HG03575 (cell line): ENCODE data around the gene MTLN.
"Not testable (repeated sequence)": the region's sequence is repeated elsewhere in the genome, so short reads cannot be mapped to it uniquely, and the experiment has no call there.

Source experiments
- ATAC-seq: cut with Tn5 transposase; IDR thresholded peaks from one replicate; pipeline ENCODE4 v1.9.1; 2021; ENCODE audit not compliant: unreplicated experiment, insufficient number of reproducible peaks, low FRiP score; ENCODE audit errors: extremely low read depth

Gene MTLN, protein sequence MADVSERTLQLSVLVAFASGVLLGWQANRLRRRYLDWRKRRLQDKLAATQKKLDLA

DNA sequence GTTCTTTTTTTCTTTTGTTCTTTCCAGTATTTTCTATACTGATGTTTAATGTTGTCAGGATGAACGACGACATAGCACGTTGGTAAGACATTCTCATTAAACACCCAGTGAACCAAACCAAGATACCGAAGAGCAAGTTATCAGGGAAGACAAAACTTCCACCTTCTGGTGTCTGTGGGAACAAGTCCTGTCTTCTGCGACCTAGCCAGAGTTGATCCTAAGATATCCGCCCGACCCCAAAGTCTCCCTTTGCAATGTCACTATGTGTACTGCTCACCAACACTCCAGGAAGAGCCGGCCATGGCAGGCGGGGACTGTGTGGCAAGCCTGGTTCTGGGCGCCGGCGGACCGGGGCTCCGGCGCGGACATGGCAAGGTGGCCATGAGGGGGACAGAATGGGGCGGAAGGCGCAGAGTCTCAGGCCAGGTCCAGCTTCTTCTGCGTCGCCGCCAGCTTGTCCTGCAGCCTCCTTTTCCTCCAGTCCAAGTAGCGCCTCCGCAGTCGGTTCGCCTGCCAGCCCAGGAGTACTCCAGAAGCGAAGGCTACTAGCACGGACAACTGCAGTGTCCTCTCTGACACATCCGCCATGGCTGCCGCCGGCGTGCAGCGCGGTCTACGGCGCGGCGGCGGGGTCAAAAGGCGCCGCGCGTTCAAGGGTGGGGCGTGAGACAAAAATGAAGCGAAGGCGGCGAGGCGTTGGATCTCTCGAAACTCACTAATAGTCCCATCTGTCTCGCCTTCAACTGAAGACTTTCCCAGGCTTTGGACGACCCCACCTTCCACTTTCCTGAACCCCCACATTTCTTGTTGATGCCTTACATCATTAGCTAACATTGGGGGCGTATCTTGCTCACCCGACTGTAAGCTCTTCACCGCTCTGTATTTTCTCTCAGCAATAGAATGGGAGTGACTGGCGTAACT, at the start of gene MTLN:
Gene MTLN, minus strand, starts transcription at position 610 of the 921 bp plus-strand sequence. Its CDS starts 22 bp downstream, at position 588.
- ATAC-seq: no peak

DNA sequence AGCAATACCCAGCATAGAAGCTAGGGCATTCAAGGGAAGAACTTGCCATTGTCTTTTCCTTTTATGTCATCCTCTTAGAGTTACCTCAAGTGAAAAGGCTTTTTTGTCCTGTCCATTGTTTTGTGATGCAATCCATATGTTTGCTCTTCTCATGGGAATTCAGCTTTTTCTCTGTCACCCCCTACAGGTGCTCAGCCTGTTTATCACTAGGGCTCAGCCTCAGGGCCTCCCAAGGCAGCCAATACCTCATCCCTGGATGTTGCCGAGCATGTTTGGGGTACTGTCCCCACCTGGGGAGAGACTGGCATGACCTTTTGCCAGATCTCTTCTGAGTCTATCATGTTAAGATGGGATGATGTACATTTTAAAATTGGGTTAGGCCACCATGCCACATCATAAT, 49.6 kb upstream of the MTLN start:
- ATAC-seq: not testable (repeated sequence)

DNA sequence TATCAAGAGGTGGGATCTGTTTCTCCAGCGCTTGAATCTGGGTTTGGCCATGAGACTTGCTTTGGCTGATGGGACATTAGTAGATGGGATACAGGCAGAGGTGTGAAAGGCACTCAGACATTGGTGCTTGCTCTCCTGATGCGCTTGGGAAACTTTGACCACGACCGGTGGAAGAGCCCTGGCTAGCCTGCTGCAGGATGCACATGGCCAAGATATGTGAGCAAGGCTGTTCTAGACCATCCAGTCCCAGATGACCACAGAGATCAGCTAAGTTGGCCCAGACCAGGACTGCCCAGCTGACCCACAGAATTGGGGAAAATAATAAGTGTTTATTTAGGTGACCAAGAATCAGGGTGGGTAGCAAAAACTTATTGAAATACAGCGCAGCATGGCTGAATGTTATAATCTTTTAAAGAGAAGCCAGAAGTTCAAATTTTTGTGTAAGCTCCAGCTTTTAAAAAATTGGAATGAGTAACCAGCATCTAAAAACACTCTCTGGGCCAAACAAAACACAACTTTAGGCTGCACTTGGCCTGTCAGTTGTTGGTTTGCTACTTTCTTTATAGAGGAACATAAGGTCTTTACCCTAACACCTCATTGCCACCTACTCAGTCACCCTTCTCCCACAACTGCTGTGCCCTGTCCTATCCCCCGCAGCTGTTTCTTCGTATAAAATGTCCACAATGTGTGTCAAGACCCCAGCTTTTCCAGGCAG, 35.9 kb upstream of the MTLN start:
- ATAC-seq: not testable (repeated sequence)

DNA sequence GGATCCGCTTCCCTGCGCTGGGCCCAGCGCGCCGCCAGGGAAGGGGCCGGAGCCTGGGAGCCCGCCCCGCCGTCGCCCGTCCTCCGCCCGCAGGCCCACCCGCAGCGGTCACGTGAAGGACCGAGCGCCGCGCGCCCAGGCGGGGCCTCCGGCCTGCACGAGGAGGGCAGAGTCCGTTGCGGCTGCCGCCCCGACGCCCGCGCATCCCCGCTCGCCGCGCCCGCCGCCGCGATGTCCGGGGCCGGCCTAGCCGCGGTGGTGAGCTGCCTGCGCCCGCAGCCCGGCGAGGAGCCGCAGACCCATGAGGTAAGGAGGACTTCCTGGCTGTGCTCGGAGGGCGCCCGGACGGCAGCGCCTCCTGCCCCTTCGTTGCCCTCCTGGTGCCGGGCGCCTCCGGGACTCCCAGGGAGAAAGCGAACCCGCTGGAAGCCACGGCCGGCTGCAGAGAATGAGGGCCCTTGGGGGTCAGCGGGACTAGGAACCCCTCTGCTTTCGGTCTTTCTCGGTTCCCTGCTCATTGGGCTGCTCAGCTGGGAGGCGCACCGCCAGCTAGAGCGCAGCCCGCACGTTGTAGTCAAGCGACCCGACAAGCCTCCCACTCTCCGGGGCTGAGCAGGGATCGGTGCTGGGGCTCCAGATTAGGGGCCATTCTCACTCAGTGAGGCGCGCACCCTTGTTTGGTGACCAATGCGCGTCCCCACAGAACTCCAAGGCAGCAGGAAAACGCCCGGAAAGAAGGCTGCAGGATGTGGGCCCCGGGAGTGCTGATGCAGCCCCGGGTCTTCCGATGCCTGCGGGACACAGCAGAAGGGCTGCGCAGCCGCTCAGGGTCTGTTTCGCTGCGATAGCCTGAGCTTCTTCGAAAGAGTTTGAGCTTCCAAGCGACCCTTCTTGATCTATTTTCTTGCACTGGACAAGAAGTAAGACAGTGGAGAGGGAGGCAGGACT, 33.4 kb upstream of the MTLN start:
- ATAC-seq: not testable (repeated sequence)

DNA sequence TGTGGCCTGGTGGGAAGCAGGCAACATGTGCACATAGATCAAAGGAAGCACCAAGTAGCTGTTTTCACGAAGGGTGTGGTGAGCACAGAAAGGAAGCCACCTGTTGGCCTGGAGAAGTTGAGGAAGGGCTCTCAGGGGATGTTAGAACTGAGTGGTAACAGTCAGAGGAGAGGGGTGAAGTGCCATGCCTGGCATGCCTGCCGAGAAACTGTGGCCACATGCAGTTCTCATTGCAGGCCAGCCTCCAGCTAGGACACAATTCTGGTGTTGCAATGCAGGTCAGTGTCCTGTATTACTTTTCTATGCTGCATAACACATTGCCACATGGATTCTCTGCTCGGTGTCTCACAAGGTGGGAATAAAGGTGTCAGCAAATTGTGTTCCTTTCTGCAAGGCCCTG, 30.9 kb upstream of the MTLN start:
- ATAC-seq: not testable (repeated sequence)

DNA sequence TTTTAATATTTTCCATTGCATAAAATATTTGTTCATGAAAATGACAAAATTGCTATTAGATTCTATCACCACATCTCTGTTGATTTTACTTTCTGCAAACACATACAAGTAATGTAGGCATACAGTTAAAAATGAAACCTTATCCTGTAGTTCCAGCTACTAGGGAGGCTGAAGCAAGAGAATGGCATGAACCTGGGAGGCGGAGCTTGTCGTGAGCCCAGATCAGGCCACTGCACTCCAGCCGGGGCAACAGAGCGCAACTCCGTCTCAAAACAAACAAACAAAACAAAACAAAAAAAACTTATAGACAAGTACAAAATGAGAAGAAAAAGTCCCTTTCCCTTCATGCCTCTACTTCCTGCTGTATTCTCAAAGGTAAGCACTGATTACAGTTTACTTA, 22.2 kb upstream of the MTLN start:
- ATAC-seq: not testable (repeated sequence)

DNA sequence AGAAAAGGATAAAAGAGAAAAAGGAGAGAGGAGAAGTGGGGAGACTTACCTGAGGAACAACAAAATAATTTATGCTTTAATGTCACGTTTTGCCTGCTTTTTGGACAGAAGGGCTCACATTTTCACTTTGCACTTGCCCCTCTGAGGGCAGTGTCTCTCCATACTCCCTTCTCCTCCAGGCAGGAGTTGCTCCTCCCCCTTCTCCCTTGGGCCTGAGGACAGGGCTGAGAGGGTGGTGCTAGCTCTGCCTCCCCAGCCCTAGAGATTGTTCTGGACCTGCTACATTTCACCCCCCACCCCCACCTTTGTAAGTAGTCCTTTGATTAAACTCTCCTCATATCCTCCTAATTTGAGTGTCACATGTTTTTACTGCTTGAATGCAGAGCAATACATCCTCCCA, 17.5 kb upstream of the MTLN start:
- ATAC-seq: not testable (repeated sequence)

DNA sequence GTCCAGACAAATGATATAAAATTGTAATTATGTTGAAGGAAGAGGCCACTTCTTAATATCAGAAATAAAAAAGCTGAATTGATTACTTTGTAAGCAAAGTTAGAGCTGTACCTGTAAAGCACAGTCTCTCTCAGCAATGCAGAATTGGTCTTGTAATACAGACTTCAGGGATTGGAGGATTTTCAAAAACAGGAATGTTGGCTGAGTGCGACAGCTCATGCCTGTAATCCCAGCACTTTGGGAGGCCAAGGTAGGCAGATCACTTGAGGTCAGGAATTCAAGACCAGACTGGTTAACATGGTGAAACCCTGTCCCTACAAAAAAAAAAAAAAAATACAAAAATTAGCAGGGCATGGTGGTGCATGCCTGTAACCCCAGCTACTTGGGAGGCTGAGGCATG, 10.3 kb upstream of the MTLN start:
- not testable (repeated sequence) for ATAC-seq

DNA sequence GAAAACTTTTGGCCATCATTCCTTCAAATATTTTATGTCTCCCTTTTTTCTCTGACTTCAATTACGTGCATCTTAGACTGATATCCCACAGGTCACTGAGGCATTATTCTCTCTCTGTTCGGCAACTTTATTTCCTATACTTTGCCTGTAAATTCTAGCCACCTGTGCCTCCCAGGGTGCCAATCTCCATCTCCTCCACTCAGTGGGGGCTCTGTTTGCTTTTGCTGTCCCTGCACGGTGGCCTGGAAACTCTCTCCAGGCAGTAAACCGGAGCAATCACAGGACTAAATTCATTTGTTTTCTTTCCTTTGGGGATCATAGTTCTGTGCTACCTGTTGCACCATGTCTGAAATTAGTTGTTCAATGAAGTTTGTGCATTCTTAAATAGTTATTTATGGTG, 9.6 kb upstream of the MTLN start:
- ATAC-seq: no peak

DNA sequence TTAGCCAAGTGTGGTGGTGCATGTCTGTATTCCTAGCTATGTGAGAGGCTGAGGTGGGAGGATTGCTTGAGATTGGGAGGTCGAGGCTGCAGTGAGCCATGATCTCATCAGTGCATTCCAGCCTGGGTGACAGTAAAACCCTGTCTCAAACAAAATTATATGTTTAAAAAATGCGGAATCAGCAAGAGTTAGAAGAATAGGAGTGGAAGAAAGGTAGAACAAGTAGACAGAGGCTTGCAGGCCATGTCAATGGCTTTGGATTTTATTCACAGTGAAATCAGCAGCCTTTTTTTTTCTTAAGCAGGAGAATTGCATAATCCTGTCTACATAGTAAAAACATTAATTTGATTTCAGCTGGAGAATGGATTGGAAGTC, 7.8 kb upstream of the MTLN start:
- no peak for ATAC-seq

DNA sequence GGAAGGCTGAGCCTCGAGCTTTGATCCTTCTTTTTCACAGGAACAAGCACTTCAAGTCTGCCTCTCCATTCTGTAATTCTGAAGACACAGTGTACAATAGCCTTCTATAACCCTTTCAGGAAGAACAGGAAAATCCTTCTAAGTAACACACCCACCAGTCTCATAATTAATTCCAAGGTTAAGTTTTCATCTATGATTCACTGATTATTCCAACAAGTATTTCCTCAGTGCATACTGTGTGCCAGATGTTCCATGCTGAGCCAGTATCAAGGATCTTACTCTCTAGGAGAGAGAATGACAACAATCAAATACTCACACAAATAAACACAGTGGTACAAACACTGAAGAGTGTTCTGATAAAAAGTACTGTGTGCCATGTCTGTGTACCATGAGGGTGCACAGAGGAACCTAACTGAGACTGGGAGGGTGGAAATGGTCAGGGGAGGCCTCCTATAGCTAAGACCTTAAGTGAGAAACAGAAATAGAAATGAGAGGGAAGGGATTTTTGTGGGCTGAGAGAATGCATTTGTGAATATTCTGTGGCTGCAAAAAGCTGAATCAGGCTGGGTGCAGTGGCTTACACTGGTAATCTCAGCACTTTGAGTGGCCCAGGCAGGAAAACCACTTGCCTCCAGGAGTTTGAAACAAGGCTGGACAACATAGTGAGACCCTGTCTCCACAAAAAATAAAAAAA, 7.3 kb upstream of the MTLN start:
- ATAC-seq: no peak

DNA sequence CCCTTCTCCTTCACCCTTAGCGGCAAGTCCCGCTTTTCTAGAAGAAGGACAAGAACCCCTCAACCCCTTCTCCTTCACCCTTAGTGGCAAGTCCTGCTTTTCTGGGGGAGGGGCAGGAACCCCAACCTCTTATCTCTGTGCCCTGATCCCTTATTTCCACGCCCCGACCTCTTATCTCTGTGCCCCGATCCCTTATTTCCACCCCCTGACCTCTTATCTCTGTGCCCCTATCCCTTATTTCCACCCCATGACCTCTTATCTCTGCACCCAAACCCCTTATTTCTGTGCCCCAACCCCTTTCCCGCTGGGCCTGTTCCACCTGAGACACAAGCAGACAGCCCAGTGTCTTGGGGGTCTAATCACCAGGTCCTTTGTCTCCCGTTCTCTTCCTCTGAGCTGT, 6.5 kb upstream of the MTLN start:
- not testable (repeated sequence) for ATAC-seq

DNA sequence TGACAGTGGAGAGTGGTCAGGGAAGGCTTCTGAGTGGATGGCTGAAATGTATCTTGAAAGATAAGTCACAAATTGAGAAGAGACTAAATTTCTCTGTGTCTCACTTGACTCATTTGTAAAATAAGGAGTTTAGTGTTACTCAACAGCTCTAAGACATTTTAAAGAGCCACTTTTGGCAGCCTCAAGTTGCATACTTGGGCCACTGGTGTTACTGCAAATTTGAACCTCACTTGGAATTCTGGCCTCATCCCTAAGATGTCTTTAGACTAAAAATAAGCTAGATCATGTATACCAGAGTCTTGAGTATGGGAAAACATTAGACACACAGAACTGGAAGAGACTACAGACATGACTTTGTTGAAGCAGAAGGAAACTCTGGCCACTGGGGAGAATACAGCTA, 4.5 kb upstream of the MTLN start:
- ATAC-seq: no peak

DNA sequence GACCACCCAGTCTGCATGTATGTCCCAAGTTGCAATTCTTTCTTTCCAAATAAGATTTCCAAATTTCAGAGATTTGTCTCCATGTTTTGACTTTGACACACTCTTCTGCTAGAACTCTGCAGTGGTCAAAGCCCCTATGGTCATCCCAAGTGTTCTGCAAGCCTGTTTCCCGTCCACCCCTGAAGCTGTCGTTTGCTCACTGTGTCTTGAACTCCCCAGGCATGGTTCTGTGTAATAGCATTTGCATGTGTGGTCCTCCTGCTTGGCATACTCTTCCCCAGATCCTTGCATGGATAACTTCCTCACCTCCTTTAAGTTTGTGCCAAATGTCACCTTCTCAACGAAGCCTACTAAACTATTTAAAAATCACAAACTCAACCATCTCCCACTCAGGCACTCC, 3.9 kb upstream of the MTLN start:
- ATAC-seq: no peak

DNA sequence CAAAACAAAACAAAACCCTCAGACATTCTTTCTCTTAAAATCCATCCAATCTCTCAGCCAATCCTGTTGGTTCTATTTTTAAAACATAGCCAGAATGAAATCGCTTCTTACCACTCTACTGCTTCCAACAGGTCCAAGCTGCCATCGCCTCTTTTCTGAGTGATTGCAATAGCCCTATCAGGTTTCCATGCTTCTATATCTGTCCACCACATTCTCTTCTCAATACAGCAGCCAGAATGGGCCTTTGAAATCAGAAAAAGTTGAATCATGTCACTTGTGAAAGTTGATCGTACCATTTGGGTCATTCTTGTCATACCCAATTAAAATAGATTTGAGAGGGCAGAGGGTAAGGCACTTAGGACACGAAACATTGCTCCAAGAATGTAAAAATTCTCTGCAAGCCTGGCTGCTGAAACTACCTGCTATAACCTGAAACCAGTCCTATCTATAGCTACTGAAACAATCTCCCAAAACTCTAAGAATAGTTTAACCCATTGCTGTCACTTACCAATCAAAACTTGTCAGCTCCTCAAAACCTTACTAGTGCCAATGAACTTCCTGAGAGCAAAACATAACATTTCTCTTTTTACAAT, 3.3 kb upstream of the MTLN start:
- ATAC-seq: no peak

DNA sequence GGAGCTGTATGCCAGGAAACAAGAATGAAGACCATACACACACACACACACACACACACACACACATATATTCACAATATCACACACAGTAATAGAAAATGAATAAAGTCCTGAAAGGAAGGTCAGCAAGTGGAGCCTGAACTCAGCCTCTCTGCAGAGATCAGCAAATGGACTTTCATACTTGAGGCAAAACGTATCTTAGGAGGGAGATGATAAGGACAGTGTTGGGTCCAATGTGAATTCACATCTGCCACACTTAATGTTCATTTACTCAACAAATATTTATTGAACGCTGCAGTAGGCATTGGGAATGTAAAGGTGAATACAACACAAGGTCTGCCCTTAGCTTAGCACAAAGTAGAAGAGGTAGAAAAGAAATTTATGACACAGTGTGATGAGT, 2.7 kb upstream of the MTLN start:
- no peak for ATAC-seq

DNA sequence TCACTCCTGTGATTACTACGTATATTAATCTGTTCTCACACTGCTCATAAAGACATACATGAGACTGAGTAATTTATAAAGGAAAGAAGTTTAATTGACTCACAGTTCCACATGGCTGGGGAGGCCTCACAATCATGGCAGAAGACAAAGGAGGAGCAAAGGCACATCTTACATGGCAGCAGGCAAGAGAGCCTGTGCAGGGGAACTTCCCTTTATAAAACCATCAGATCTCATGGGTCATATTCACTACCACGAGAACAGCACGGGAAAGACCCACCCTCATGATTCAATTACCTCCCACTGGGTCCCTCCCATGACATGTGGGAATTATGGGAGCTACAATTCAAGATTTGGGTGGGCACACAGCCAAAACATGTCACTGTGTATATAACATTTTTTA, 1.2 kb upstream of the MTLN start:
- ATAC-seq: not testable (repeated sequence)
